ENCODE measurements around the gene RCAN2. TPM values are rescaled to one million over a fixed set of nuclear protein-coding genes. Genes with fewer than 3 reads are reported as not detected.

Gene RCAN2
- total RNA-seq, 2 experiments from 2014 or later = 0.57 to 0.91 TPM

GRCh38 chr6:46274502-46274901 is 216.7 kb downstream of the RCAN2 start:
- H3K27ac Mint-ChIP-seq = no peak overlapping the region
- intact Hi-C loops (cut with DNase I, micrococcal nuclease) = no loop called here
- H3K9me3 Mint-ChIP-seq (ENCODE audit: low read depth) = no peaks in the 10 kb centered on the region
- POLR2A ChIA-PET = no interaction called here
- ATAC-seq = no peak
- peaks cover 12% of the 10 kb centered on the region for H3K27me3 Mint-ChIP-seq
- no peak overlapping the region for H3K4me3 Mint-ChIP-seq
- CTCF ChIA-PET = no interaction called here
- no peak for DNase-seq
- no peaks in the 10 kb centered on the region for H3K36me3 Mint-ChIP-seq (ENCODE audit: low read depth)
- H3K4me1 Mint-ChIP-seq = no peaks in the 10 kb centered on the region

GRCh38 chr6:46273911-46274310 is 217.3 kb downstream of the RCAN2 start:
- Mint-ChIP-seq H3K36me3 (ENCODE audit: low read depth) (no peaks in the 10 kb centered on the region), H3K9me3 (ENCODE audit: low read depth) (no peaks in the 10 kb centered on the region), H3K27me3 (peaks cover 11% of the 10 kb centered on the region), H3K27ac (no peak overlapping the region), H3K4me3 (no peak overlapping the region), H3K4me1 (no peaks in the 10 kb centered on the region)
- ChIA-PET CTCF (no interaction called here), POLR2A (no interaction called here)
- ATAC-seq = no peak
- intact Hi-C loops (cut with DNase I, micrococcal nuclease) = no loop called here
- no peak for DNase-seq

DNA sequence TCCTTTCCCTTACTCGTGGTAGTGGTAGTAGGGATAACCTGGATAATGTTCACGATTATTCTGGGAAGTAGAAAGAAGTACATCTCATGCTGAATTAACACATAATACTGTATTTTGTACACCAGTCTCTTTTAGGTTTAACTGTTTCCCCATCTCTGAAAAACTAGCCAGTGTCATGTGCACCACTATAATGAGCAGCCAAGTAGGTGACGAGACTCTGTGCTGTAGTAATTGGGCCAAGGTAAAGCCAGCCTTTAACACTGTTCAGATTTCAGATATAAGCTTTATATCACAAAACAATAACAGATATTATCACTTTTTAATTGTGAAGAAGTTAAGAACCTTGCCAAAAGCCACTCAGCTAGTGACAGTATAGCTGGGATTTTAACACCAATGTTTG is 219.5 kb downstream of the RCAN2 start:
- Mint-ChIP-seq H3K4me3 (no peak overlapping the region), H3K27me3 (peaks cover 7% of the 10 kb centered on the region), H3K4me1 (no peaks in the 10 kb centered on the region), H3K36me3 (ENCODE audit: low read depth) (no peaks in the 10 kb centered on the region), H3K9me3 (ENCODE audit: low read depth) (no peaks in the 10 kb centered on the region), H3K27ac (no peak overlapping the region)
- POLR2A ChIA-PET = no interaction called here
- DNase-seq = no peak
- intact Hi-C loops (cut with DNase I, micrococcal nuclease) = no loop called here
- CTCF ChIA-PET = no interaction called here
- no peak for ATAC-seq

DNA sequence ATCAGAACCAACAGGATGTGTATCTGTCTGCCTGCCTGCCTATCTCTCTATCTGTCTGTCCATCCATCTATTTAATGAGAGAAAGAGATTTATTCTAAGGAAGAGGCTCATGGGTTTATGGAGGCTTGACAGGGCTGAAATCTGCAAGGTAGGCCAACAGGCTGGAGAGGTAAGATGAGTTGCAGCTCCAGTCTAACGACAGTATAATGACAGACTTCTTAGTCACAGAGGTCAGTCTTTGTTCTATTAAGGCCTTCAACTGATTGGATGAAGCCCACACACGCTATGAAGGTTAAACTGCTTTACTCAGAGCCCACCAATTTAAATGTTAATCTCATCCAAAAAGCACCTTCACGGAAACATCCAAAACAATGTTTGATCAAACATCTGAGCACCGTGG is 220.1 kb downstream of the RCAN2 start:
- no peak for ATAC-seq
- CTCF ChIA-PET = no interaction called here
- POLR2A ChIA-PET = no interaction called here
- peaks cover 4% of the 10 kb centered on the region for H3K27me3 Mint-ChIP-seq
- no peaks in the 10 kb centered on the region for H3K9me3 Mint-ChIP-seq (ENCODE audit: low read depth)
- H3K4me1 Mint-ChIP-seq = no peaks in the 10 kb centered on the region
- no peak overlapping the region for H3K27ac Mint-ChIP-seq
- H3K36me3 Mint-ChIP-seq (ENCODE audit: low read depth) = no peaks in the 10 kb centered on the region
- H3K4me3 Mint-ChIP-seq = no peak overlapping the region
- intact Hi-C loops (cut with DNase I, micrococcal nuclease) = no loop called here
- DNase-seq = no peak

GRCh38 chr6:46270336-46270735 is 220.9 kb downstream of the RCAN2 start:
- POLR2A ChIA-PET = no interaction called here
- Mint-ChIP-seq H3K4me3 (no peak overlapping the region), H3K27me3 (peaks cover 4% of the 10 kb centered on the region), H3K27ac (no peak overlapping the region), H3K4me1 (no peaks in the 10 kb centered on the region), H3K9me3 (ENCODE audit: low read depth) (no peaks in the 10 kb centered on the region), H3K36me3 (ENCODE audit: low read depth) (no peaks in the 10 kb centered on the region)
- DNase-seq (no peak), ATAC-seq (no peak)
- CTCF ChIA-PET = no interaction called here
- intact Hi-C loops (cut with DNase I, micrococcal nuclease) = no loop called here

- ChIA-PET POLR2A (no interaction called here), CTCF (no interaction called here)
- Mint-ChIP-seq H3K4me1 (no peaks in the 10 kb centered on the region), H3K36me3 (ENCODE audit: low read depth) (no peaks in the 10 kb centered on the region), H3K27me3 (peaks cover 4% of the 10 kb centered on the region), H3K27ac (no peak overlapping the region), H3K4me3 (no peak overlapping the region), H3K9me3 (ENCODE audit: low read depth) (no peaks in the 10 kb centered on the region)
- intact Hi-C loops (cut with DNase I, micrococcal nuclease) = no loop called here
- DNase-seq = no peak
- no peak for ATAC-seq
These were observed 221.6 kb downstream of the RCAN2 start for GRCh38 chr6:46269447-46270229.

GRCh38 chr6:46267515-46267914 is 223.7 kb downstream of the RCAN2 start:
- ChIA-PET CTCF (no interaction called here), POLR2A (no interaction called here)
- no peak overlapping the region for H3K4me3 Mint-ChIP-seq
- H3K9me3 Mint-ChIP-seq (ENCODE audit: low read depth) = no peaks in the 10 kb centered on the region
- intact Hi-C loops (cut with DNase I, micrococcal nuclease) = no loop called here
- peaks cover 4% of the 10 kb centered on the region for H3K27me3 Mint-ChIP-seq
- no peaks in the 10 kb centered on the region for H3K4me1 Mint-ChIP-seq
- ATAC-seq (no peak), DNase-seq (no peak)
- H3K27ac Mint-ChIP-seq = no peak overlapping the region
- H3K36me3 Mint-ChIP-seq (ENCODE audit: low read depth) = no peaks in the 10 kb centered on the region

DNA sequence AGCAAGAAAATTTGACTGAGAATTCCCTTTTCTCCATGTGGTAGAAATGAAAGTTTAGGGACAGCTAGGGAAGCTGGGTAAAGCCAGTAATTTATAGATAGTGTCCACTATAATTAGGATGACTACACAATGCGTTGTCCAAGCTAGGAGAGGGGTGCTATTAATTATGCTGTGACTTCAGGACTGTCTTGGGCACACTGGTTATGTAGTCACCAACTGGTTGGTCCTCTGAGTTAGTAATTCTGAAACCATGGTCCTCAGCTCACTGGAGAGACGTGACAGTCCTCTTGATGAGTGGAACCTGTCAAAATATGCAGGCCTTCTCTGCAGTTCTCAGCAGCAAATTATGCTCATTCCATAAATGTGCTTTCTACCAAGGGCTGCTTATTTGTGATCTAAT is 225.9 kb downstream of the RCAN2 start:
- Mint-ChIP-seq H3K4me3 (no peak overlapping the region), H3K27me3 (peaks cover 2% of the 10 kb centered on the region), H3K4me1 (no peaks in the 10 kb centered on the region), H3K27ac (no peak overlapping the region), H3K9me3 (ENCODE audit: low read depth) (no peaks in the 10 kb centered on the region), H3K36me3 (ENCODE audit: low read depth) (no peaks in the 10 kb centered on the region)
- POLR2A ChIA-PET = no interaction called here
- DNase-seq (no peak), ATAC-seq (no peak)
- intact Hi-C loops (cut with DNase I, micrococcal nuclease) = no loop called here
- CTCF ChIA-PET = interaction anchor here (0.9 kb wide), 1 partner anchor 113 kb away, joined by 3 read pairs; no protein-coding TSS in a partner anchor

GRCh38 chr6:46263707-46264086 is 227.6 kb downstream of the RCAN2 start:
- Mint-ChIP-seq H3K27ac (no peak overlapping the region), H3K4me1 (no peaks in the 10 kb centered on the region), H3K4me3 (no peak overlapping the region), H3K36me3 (ENCODE audit: low read depth) (no peaks in the 10 kb centered on the region), H3K27me3 (peaks cover 2% of the 10 kb centered on the region), H3K9me3 (ENCODE audit: low read depth) (no peaks in the 10 kb centered on the region)
- DNase-seq = no peak
- intact Hi-C loops (cut with DNase I, micrococcal nuclease) = no loop called here
- ChIA-PET CTCF (interaction anchor here (0.7 to 1.0 kb wide), 2 partner anchors 12 to 174 kb away, joined by 3 read pairs; no protein-coding TSS in a partner anchor), POLR2A (no interaction called here)
- ATAC-seq = no peak

- ChIA-PET POLR2A (no interaction called here), CTCF (interaction anchor here (0.7 kb wide), 1 partner anchor 78 kb away, joined by 3 read pairs; no protein-coding TSS in a partner anchor)
- H3K27ac Mint-ChIP-seq = no peak overlapping the region
- no peak overlapping the region for H3K4me3 Mint-ChIP-seq
- no peaks in the 10 kb centered on the region for H3K9me3 Mint-ChIP-seq (ENCODE audit: low read depth)
- no peak for DNase-seq
- peaks cover 2% of the 10 kb centered on the region for H3K27me3 Mint-ChIP-seq
- no peaks in the 10 kb centered on the region for H3K36me3 Mint-ChIP-seq (ENCODE audit: low read depth)
- no peaks in the 10 kb centered on the region for H3K4me1 Mint-ChIP-seq
- intact Hi-C loops (cut with DNase I, micrococcal nuclease) = no loop called here
- ATAC-seq = no peak
These were observed 228.1 kb downstream of the RCAN2 start for GRCh38 chr6:46262928-46263706.

GRCh38 chr6:46258249-46258648 is 233.0 kb downstream of the RCAN2 start:
- Mint-ChIP-seq H3K27me3 (peaks cover under 1% of the 10 kb centered on the region), H3K27ac (no peak overlapping the region), H3K4me1 (no peaks in the 10 kb centered on the region), H3K4me3 (no peak overlapping the region), H3K9me3 (ENCODE audit: low read depth) (no peaks in the 10 kb centered on the region), H3K36me3 (ENCODE audit: low read depth) (no peaks in the 10 kb centered on the region)
- POLR2A ChIA-PET = no interaction called here
- no peak for DNase-seq
- intact Hi-C loops (cut with DNase I, micrococcal nuclease) = no loop called here
- CTCF ChIA-PET = no interaction called here
- ATAC-seq = no peak

- H3K27ac Mint-ChIP-seq = no peak overlapping the region
- ATAC-seq = no peak
These were observed 235.7 kb downstream of the RCAN2 start for GRCh38 chr6:46255528-46255927.

More at GRCh38 chr6:46255528-46255927, 235.7 kb downstream of the RCAN2 start:
- H3K9me3 Mint-ChIP-seq (ENCODE audit: low read depth) = no peaks in the 10 kb centered on the region
- POLR2A ChIA-PET = no interaction called here
- no peaks in the 10 kb centered on the region for H3K4me1 Mint-ChIP-seq
- no peaks in the 10 kb centered on the region for H3K36me3 Mint-ChIP-seq (ENCODE audit: low read depth)
- intact Hi-C loops (cut with DNase I, micrococcal nuclease) = no loop called here
- DNase-seq = no peak
- H3K27me3 Mint-ChIP-seq = peaks cover 4% of the 10 kb centered on the region
- no peak overlapping the region for H3K4me3 Mint-ChIP-seq
- CTCF ChIA-PET = no interaction called here
